HUES6 (cell line): ENCODE data around the gene FTSJ3.

ENCODE experiments used
- H3K27ac ChIP-seq: 2 replicates; pipeline ENCODE4 v1.7.0; 2013; ENCODE audit warnings: low read depth, mild to moderate bottlenecking, low read length, inconsistent platforms
- H3K27me3 ChIP-seq: 2 replicates; pipeline ENCODE4 v1.6.1; 2013; ENCODE audit warnings: low read length; ENCODE audit not compliant: control insufficient read depth, insufficient read depth
- H3K36me3 ChIP-seq: 2 replicates; pipeline ENCODE4 v1.6.1; 2013; ENCODE audit warnings: low read length; ENCODE audit not compliant: control insufficient read depth, insufficient read depth
- H3K4me1 ChIP-seq: 2 replicates; pipeline ENCODE4 v1.6.1; 2013; ENCODE audit warnings: low read length; ENCODE audit not compliant: control insufficient read depth, insufficient read depth
- H3K4me3 ChIP-seq: 2 replicates; pipeline ENCODE4 v1.5.1; 2013; ENCODE audit warnings: low read depth, low read length
- H3K9ac ChIP-seq: one replicate; pipeline ENCODE4 v1.6.1; 2013; ENCODE audit warnings: mild to moderate bottlenecking, low read length
- H3K9me3 ChIP-seq: 2 replicates; pipeline ENCODE4 v1.6.1; 2013; ENCODE audit warnings: low read depth, low read length; ENCODE audit not compliant: control insufficient read depth, insufficient read depth

FTSJ3 gene

DNA sequence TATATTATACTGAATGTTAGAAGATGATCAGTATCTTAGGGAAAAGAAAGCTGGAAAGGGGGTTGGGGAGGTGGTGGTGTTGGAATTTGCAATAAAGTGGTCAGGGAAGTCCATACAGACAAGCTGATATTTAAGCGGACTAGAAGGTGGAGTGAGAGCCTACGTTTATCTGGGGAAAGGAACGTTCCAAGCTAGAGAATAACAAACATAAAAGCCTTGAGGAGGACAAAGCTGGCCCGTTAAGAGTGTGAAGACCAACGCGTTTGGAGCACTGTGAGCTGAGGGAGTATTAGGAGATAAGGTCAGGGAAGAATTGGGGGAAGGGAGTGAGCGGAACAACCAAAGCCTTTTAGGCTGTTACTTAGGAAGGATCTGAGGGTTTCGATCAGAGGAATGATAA is 52.0 kb downstream of the FTSJ3 start:
- peaks cover 39% of the 10 kb centered on the region for H3K36me3 ChIP-seq
- no peak overlapping the region; the same call in 1 of the 2 replicates for H3K27ac ChIP-seq
- no peaks in the 10 kb centered on the region for H3K27me3 ChIP-seq
- H3K9ac ChIP-seq = peak overlapping the region; percentile 93
- 0 out of 2 replicates have a peak, but pooled peaks cover 8% of the 10 kb centered on the region for H3K4me1 ChIP-seq
- no peaks in the 10 kb centered on the region for H3K9me3 ChIP-seq
- H3K4me3 ChIP-seq = peak overlapping the region; percentile 67

GRCh38 chr17:63774969-63775265 is 52.5 kb downstream of the FTSJ3 start:
- Histone ChIP-seq H3K27me3 (no peaks in the 10 kb centered on the region), H3K9me3 (no peaks in the 10 kb centered on the region), H3K9ac (peak overlapping the region; percentile 93), H3K4me3 (peak overlapping the region; percentile 67), H3K27ac (peak overlapping the region; percentile 96; the same call in 1 of the 2 replicates), H3K36me3 (peaks cover 36% of the 10 kb centered on the region), H3K4me1 (0 out of 2 replicates have a peak, but pooled peaks cover 8% of the 10 kb centered on the region)

GRCh38 chr17:63774141-63774968 is 53.1 kb downstream of the FTSJ3 start, which contains the start of gene DDX42:
Gene DDX42, plus strand, starts transcription at chr17:63774170. Its CDS starts 12,880 bp downstream, at chr17:63787050.
- H3K36me3 ChIP-seq = peaks cover 33% of the 10 kb centered on the region
- H3K9me3 ChIP-seq = no peaks in the 10 kb centered on the region
- no peaks in the 10 kb centered on the region for H3K27me3 ChIP-seq
- 0 out of 2 replicates have a peak, but pooled peaks cover 8% of the 10 kb centered on the region for H3K4me1 ChIP-seq
- H3K9ac ChIP-seq = peak within 1 kb of the TSS; percentile 94
- H3K4me3 ChIP-seq = peak within 1 kb of the TSS; percentile 91
- H3K27ac ChIP-seq = peak within 1 kb of the TSS; percentile 96

GRCh38 chr17:63773272-63774140 is 54.0 kb downstream of the FTSJ3 start, which contains the start of gene CCDC47:
Gene CCDC47, minus strand, starts transcription at chr17:63773597. Its CDS starts 7,422 bp downstream, at chr17:63766175.
- H3K36me3 ChIP-seq = peaks cover 25% of the 10 kb centered on the region
- H3K4me3 ChIP-seq = peak within 1 kb of the TSS; percentile 91

GRCh38 chr17:63772801-63773271 is 54.6 kb downstream of the FTSJ3 start:
- Histone ChIP-seq H3K4me3 (peak overlapping the region; percentile 91), H3K9ac (peak overlapping the region; percentile 94), H3K9me3 (no peaks in the 10 kb centered on the region), H3K27ac (peak overlapping the region; percentile 68; the same call in 1 of the 2 replicates), H3K36me3 (peaks cover 19% of the 10 kb centered on the region), H3K27me3 (no peaks in the 10 kb centered on the region), H3K4me1 (0 out of 2 replicates have a peak, but pooled peaks cover 8% of the 10 kb centered on the region)

More at GRCh38 chr17:63773272-63774140, 54.0 kb downstream of the FTSJ3 start, which contains the start of gene CCDC47:
- Histone ChIP-seq H3K27ac (peak within 1 kb of the TSS; percentile 96), H3K4me1 (0 out of 2 replicates have a peak, but pooled peaks cover 8% of the 10 kb centered on the region), H3K9me3 (no peaks in the 10 kb centered on the region), H3K27me3 (no peaks in the 10 kb centered on the region), H3K9ac (peak within 1 kb of the TSS; percentile 94)
